ELR (cell line): Measurements from ENCODE around the gene SLC31A1.

ENCODE experiments used
- DNase-seq: peaks from one replicate; pipeline ENCODE4 v3.0.0-alpha.2; 2015; ENCODE audit warnings: low read depth

The SLC31A1 gene

DNA sequence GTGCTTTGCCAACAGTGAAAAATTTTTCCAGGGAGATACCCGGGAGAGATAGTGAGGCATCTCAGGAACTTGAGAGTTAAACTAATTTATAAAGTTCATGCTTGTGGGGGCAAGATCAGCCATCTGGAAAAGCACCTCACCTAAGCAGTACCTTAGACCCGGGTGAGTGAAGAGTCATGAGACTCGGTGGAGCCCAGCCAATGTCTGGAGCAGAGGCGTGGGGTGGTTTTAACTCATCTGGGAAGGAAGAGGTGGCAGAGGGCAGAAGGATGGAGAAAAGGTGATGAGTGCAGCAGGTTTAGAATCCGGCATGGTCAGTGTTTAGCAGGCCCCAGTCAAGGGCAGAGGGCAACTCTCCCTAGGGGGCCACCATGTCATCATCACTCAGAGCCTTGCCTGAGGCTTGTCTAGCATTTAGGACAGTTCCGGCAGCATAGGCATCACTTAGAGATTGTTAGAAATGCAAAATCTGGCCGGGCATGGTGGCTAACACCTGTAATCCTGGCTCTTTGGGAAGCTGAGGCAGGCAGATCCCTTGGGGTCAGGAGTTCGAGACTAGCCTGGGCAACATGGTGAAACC, 86.1 kb downstream of the SLC31A1 start:
- no peak for DNase-seq

DNA sequence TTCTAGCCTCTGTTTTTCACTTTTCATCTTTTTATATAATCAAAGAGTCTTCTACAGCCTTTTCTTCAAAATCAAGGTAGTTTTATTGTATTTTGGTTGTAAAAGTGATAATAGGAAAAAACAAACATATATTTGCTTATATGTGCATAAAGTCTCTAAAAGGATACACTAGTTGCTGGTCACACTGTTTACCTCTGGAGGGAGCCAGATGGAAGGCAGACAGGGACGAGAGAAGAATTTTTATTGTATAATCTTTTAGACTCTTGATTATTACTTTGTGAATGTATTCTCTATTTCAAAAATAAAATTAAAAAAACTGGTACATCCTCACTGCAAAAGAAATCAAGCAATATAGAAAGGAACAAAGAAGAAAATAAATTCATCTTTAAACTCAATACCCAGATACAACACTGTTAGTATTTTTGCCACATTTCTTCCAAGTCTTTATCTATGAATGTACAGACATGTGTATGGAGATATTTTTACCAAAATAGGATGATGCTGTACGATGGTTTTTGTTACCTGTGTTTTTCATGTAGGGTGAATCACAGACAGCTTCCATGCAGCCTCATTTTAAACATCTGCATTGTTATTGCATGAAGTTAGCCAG, 88.0 kb downstream of the SLC31A1 start:
- peak; percentile 70 for DNase-seq

GRCh38 chr9:113310538-113310937, 89.2 kb downstream of the SLC31A1 start:
- no peak for DNase-seq

- DNase-seq, result no peak
These were observed 90.6 kb downstream of the SLC31A1 start for GRCh38 chr9:113311961-113312360.

GRCh38 chr9:113313261-113313660, 91.9 kb downstream of the SLC31A1 start:
- DNase-seq, result no peak
